ENCODE measurements around the gene RUVBL1.

- TF ChIP-seq POLR2A (IDR thresholded peaks at IDR 0.05; ENCODE audit: low read depth, low read length) (no peak), POLR2AphosphoS5 (IDR thresholded peaks at IDR 0.05; ENCODE audit: low read depth, low read length) (no peak), TAF1 (IDR thresholded peaks at IDR 0.05; ENCODE audit: borderline replicate concordance, low read depth, low read length) (no peak)
These were observed 41.8 kb downstream of the RUVBL1 start for GRCh38 chr3:128081846-128082245.

All from GM12892 (cell line).